ENCODE results near the gene IRAK3. TPM values are rescaled to one million over a fixed set of nuclear protein-coding genes. Genes with fewer than 3 reads are reported as not detected.

The IRAK3 gene
- total and polyA plus RNA-seq, 2 experiments from 2014 or later, result 1.2 to 8.6 TPM

- Histone ChIP-seq H3K36me3 (replicated peaks; ENCODE audit: insufficient read depth, low read depth) (no peaks in the 10 kb centered on the region), H3K27ac (no peak overlapping the region), H3K4me1 (ENCODE audit: insufficient read depth) (no peaks in the 10 kb centered on the region)
Observed at GRCh38 chr12:66255737-66256136, 66.7 kb downstream of the IRAK3 start.

GRCh38 chr12:66258011-66258410 is 69.0 kb downstream of the IRAK3 start:
- no peak overlapping the region for H3K27ac ChIP-seq
- H3K4me3 ChIP-seq, result no peak overlapping the region
- H3K9me2 ChIP-seq (replicated peaks; ENCODE audit: insufficient read depth), result no peaks in the 10 kb centered on the region
- TF ChIP-seq CTCF (IDR thresholded peaks at IDR 0.05; ENCODE audit: poor library complexity) (no peak), EZH2 (IDR thresholded peaks at IDR 0.05; ENCODE audit: borderline replicate concordance) (no peak), EZH2phosphoT487 (IDR thresholded peaks at IDR 0.05; ENCODE audit: low read depth, severe bottlenecking, unreplicated experiment) (no peak)
- no peak for DNase-seq (ENCODE audit: low spot score)
- no peak overlapping the region for H3K4me2 ChIP-seq
- no peaks in the 10 kb centered on the region for H3K4me1 ChIP-seq (ENCODE audit: insufficient read depth)
- no peaks in the 10 kb centered on the region for H4K20me1 ChIP-seq (ENCODE audit: insufficient read depth, poor library complexity, severe bottlenecking)
- no peaks in the 10 kb centered on the region for H3K27me3 ChIP-seq
- H2AFZ ChIP-seq, result no peak overlapping the region
- no peaks in the 10 kb centered on the region for H3K9me3 ChIP-seq (ENCODE audit: low read depth)
- H3K79me2 ChIP-seq, result no peaks in the 10 kb centered on the region
- H3K36me3 ChIP-seq (replicated peaks; ENCODE audit: insufficient read depth, low read depth), result no peaks in the 10 kb centered on the region
- 85% methylated on average over 3 of the region's 3 CpGs for WGBS (ENCODE audit: low lambda C conversion rate, missing lambda C conversion rate)

More at GRCh38 chr12:66255737-66256136, 66.7 kb downstream of the IRAK3 start:
- H4K20me1 ChIP-seq (ENCODE audit: insufficient read depth, poor library complexity, severe bottlenecking), result no peaks in the 10 kb centered on the region
- no peaks in the 10 kb centered on the region for H3K79me2 ChIP-seq
- DNase-seq (ENCODE audit: low spot score), result no peak
- TF ChIP-seq EZH2phosphoT487 (IDR thresholded peaks at IDR 0.05; ENCODE audit: low read depth, severe bottlenecking, unreplicated experiment), result no peak
- no peak for TF ChIP-seq EZH2 (IDR thresholded peaks at IDR 0.05; ENCODE audit: borderline replicate concordance)
- TF ChIP-seq CTCF (IDR thresholded peaks at IDR 0.05; ENCODE audit: poor library complexity), result no peak
- no peaks in the 10 kb centered on the region for H3K9me3 ChIP-seq (ENCODE audit: low read depth)
- no peak overlapping the region for H3K4me2 ChIP-seq
- no peak overlapping the region for H3K4me3 ChIP-seq
- no peak overlapping the region for H2AFZ ChIP-seq
- no peaks in the 10 kb centered on the region for H3K9me2 ChIP-seq (replicated peaks; ENCODE audit: insufficient read depth)
- H3K27me3 ChIP-seq, result no peaks in the 10 kb centered on the region

GRCh38 chr12:66262737-66263136 is 73.7 kb downstream of the IRAK3 start:
- TF ChIP-seq EZH2phosphoT487 (IDR thresholded peaks at IDR 0.05; ENCODE audit: low read depth, severe bottlenecking, unreplicated experiment), result no peak
- no peak for TF ChIP-seq EZH2 (IDR thresholded peaks at IDR 0.05; ENCODE audit: borderline replicate concordance)
- no peak for TF ChIP-seq CTCF (IDR thresholded peaks at IDR 0.05; ENCODE audit: poor library complexity)
- Histone ChIP-seq H3K4me3 (no peak overlapping the region), H3K4me2 (no peak overlapping the region), H4K20me1 (ENCODE audit: insufficient read depth, poor library complexity, severe bottlenecking) (no peaks in the 10 kb centered on the region), H3K36me3 (replicated peaks; ENCODE audit: insufficient read depth, low read depth) (no peaks in the 10 kb centered on the region), H3K4me1 (ENCODE audit: insufficient read depth) (no peaks in the 10 kb centered on the region), H3K9me2 (replicated peaks; ENCODE audit: insufficient read depth) (no peaks in the 10 kb centered on the region), H3K27me3 (no peaks in the 10 kb centered on the region), H2AFZ (no peak overlapping the region), H3K79me2 (no peaks in the 10 kb centered on the region), H3K9me3 (ENCODE audit: low read depth) (no peaks in the 10 kb centered on the region), H3K27ac (no peak overlapping the region)
- DNase-seq (ENCODE audit: low spot score), result no peak

GRCh38 chr12:66268562-66268961 is 79.5 kb downstream of the IRAK3 start:
- Histone ChIP-seq H3K4me2 (no peak overlapping the region), H3K9me3 (ENCODE audit: low read depth) (no peaks in the 10 kb centered on the region), H3K27me3 (no peaks in the 10 kb centered on the region), H3K79me2 (no peaks in the 10 kb centered on the region), H3K4me1 (ENCODE audit: insufficient read depth) (no peaks in the 10 kb centered on the region), H2AFZ (no peak overlapping the region), H4K20me1 (ENCODE audit: insufficient read depth, poor library complexity, severe bottlenecking) (no peaks in the 10 kb centered on the region), H3K9me2 (replicated peaks; ENCODE audit: insufficient read depth) (no peaks in the 10 kb centered on the region), H3K36me3 (replicated peaks; ENCODE audit: insufficient read depth, low read depth) (no peaks in the 10 kb centered on the region), H3K27ac (no peak overlapping the region), H3K4me3 (no peak overlapping the region)
- 82% methylated on average over 3 of the region's 3 CpGs for WGBS (ENCODE audit: low lambda C conversion rate, missing lambda C conversion rate)
- no peak for DNase-seq (ENCODE audit: low spot score)
- TF ChIP-seq EZH2phosphoT487 (IDR thresholded peaks at IDR 0.05; ENCODE audit: low read depth, severe bottlenecking, unreplicated experiment), result no peak
